HL-60 (cell line): ENCODE results near the gene SVIL.

Experiments used
- DNase-seq, 2 experiments: peaks; one replicate each; pipeline ENCODE4 v3.0.0-alpha.2; 2010 to 2020; ENCODE audit warnings: low read depth in 1 of 2, low spot score in 1 of 2
- H3K27ac ChIP-seq: fragments of 250-450 bp; sonication (Bioruptor Pico); replicated peaks from 2 replicates; pipeline ENCODE4 v1.5.1; 2020; ENCODE audit warnings: mild to moderate bottlenecking, moderate library complexity
- H3K27me3 ChIP-seq: fragments of 250-450 bp; sonication (Bioruptor Pico); 2 replicates; pipeline ENCODE4 v1.5.1; 2021; ENCODE audit warnings: mild to moderate bottlenecking, moderate library complexity; ENCODE audit not compliant: insufficient read depth, poor library complexity, severe bottlenecking
- H3K4me3 ChIP-seq: replicated peaks from 2 replicates; pipeline ENCODE4 v1.5.1; 2011; ENCODE audit warnings: mild to moderate bottlenecking, control low read depth, low read length; ENCODE audit not compliant: insufficient read depth
- GABPA ChIP-seq: IDR thresholded peaks from 2 replicates; pipeline ENCODE4 v1.6.1; 2012; ENCODE audit warnings: low read depth
- POLR2AphosphoS5 ChIP-seq: IDR thresholded peaks from 2 replicates; pipeline ENCODE4 v1.6.1; 2012; ENCODE audit warnings: low read depth
- SPI1 ChIP-seq: IDR thresholded peaks from 2 replicates; pipeline ENCODE4 v1.6.1; 2012; ENCODE audit warnings: low read depth, mild to moderate bottlenecking, borderline replicate concordance
- TF ChIP-seq, protein P1 (sequence below): IDR thresholded peaks from one replicate; pipeline ENCODE4 v1.5.1; 2011; ENCODE audit warnings: low read length, control low read depth, inconsistent platforms; ENCODE audit not compliant: insufficient read depth
- TF ChIP-seq, protein P2 (sequence below): IDR thresholded peaks from 2 replicates; pipeline ENCODE4 v1.6.1; 2012; ENCODE audit warnings: low read depth; ENCODE audit not compliant: insufficient replicate concordance

SVIL gene

DNA sequence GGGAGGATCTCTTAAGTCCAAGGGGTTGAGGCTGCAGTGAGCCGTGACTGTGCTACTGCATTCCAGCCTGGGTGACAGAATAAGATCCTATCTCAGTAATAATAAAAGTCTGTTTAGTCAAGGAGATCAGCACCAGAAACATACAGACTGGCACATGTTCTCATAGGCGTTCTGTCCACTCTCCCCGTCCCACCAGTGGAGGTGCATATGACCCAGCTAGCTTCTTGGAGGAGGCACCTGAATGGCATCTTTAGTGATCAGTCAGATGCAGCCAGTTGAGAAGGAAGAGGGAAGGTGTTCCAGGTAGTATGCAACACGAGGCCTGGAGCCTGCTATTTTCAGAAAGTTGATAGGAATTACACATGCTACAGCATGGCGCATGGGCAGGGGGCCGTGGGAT, 45.3 kb upstream of the SVIL start:
- TF ChIP-seq SPI1: no peak
- TF ChIP-seq, protein P1, sequence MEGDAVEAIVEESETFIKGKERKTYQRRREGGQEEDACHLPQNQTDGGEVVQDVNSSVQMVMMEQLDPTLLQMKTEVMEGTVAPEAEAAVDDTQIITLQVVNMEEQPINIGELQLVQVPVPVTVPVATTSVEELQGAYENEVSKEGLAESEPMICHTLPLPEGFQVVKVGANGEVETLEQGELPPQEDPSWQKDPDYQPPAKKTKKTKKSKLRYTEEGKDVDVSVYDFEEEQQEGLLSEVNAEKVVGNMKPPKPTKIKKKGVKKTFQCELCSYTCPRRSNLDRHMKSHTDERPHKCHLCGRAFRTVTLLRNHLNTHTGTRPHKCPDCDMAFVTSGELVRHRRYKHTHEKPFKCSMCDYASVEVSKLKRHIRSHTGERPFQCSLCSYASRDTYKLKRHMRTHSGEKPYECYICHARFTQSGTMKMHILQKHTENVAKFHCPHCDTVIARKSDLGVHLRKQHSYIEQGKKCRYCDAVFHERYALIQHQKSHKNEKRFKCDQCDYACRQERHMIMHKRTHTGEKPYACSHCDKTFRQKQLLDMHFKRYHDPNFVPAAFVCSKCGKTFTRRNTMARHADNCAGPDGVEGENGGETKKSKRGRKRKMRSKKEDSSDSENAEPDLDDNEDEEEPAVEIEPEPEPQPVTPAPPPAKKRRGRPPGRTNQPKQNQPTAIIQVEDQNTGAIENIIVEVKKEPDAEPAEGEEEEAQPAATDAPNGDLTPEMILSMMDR: no peak
- TF ChIP-seq, protein P2, sequence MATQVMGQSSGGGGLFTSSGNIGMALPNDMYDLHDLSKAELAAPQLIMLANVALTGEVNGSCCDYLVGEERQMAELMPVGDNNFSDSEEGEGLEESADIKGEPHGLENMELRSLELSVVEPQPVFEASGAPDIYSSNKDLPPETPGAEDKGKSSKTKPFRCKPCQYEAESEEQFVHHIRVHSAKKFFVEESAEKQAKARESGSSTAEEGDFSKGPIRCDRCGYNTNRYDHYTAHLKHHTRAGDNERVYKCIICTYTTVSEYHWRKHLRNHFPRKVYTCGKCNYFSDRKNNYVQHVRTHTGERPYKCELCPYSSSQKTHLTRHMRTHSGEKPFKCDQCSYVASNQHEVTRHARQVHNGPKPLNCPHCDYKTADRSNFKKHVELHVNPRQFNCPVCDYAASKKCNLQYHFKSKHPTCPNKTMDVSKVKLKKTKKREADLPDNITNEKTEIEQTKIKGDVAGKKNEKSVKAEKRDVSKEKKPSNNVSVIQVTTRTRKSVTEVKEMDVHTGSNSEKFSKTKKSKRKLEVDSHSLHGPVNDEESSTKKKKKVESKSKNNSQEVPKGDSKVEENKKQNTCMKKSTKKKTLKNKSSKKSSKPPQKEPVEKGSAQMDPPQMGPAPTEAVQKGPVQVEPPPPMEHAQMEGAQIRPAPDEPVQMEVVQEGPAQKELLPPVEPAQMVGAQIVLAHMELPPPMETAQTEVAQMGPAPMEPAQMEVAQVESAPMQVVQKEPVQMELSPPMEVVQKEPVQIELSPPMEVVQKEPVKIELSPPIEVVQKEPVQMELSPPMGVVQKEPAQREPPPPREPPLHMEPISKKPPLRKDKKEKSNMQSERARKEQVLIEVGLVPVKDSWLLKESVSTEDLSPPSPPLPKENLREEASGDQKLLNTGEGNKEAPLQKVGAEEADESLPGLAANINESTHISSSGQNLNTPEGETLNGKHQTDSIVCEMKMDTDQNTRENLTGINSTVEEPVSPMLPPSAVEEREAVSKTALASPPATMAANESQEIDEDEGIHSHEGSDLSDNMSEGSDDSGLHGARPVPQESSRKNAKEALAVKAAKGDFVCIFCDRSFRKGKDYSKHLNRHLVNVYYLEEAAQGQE: no peak
- TF ChIP-seq POLR2AphosphoS5: no peak
- TF ChIP-seq GABPA: no peak
- DNase-seq: no peak
- no peaks in the 10 kb centered on the region for H3K27me3 ChIP-seq
- H3K4me3 ChIP-seq: no peak overlapping the region
- H3K27ac ChIP-seq: peak overlapping the region; percentile 64

DNA sequence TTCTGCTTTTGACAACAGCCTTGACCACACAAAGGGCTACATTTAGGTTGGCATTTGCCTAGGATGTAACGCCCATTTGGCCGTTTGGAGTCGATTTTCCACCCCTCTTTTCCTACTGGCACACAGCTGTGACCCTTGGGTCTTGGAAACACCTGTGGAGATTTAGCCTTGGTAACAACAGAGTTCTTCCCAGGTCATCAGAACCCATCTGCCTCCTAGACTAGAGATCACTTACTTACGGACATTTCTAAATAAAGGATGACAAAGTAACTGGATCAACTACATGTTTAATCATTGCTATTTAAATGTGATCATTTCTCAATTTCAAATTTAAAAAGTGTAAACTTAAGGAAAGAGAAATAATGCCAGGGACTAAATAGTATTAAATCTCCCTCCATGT, 42.0 kb upstream of the SVIL start:
- Histone ChIP-seq H3K27me3 (no peaks in the 10 kb centered on the region), H3K4me3 (no peak overlapping the region)

DNA sequence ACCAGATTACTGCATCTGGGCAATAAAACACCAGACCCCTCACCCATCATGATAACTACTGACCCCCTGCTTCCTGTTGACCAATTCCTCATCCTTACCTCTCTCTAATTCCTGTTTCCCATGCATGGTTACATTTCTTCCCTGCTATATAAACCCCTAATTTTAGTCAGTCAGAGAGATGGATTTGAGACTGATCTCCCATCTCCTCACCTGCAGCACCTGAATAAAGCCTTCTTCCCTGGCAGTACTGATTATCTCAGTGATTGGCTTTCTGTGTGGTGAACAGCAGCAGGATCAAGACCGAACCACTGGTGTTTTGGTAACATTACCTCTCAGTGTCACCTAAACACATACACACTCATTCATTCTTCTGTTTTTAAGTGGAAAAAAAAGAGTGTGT, 41.2 kb upstream of the SVIL start:
- no peak for TF ChIP-seq POLR2AphosphoS5
- DNase-seq: no peak

More for the DNA sequence above, 42.0 kb upstream of the SVIL start:
- no peak for DNase-seq
- TF ChIP-seq, protein P1: no peak
- TF ChIP-seq, protein P2: no peak
- TF ChIP-seq GABPA (no peak), POLR2AphosphoS5 (no peak), SPI1 (no peak)
- no peak overlapping the region for H3K27ac ChIP-seq

DNA sequence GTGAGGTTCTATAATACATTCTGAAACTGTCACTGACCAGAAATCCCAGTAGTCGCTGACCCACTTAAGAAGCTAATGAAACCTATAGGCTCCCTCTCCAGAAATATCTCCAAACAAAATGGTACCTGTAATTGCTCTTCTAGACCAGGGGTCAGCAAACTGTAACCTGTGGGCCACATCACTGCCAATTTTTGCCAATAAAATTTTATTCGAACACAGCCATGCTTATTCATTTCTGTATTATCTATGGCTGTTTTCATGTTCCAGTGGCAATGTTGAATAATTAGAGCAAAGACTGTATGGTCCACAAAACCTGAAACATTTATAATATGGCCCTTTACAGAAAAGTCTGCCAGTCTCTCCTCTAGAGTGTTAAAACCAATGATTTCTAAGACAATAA, 37.2 kb upstream of the SVIL start:
- Histone ChIP-seq H3K27me3 (no peaks in the 10 kb centered on the region), H3K4me3 (no peak overlapping the region)
- TF ChIP-seq, protein P1: no peak
- TF ChIP-seq, protein P2: no peak
- TF ChIP-seq GABPA: no peak
- no peak for TF ChIP-seq SPI1
- no peak for TF ChIP-seq POLR2AphosphoS5

More for the DNA sequence above, 41.2 kb upstream of the SVIL start:
- Histone ChIP-seq H3K27ac (no peak overlapping the region), H3K4me3 (no peak overlapping the region), H3K27me3 (no peaks in the 10 kb centered on the region)

More for the DNA sequence above, 37.2 kb upstream of the SVIL start:
- DNase-seq: no peak
- no peak overlapping the region for H3K27ac ChIP-seq
